Erythroblast (primary cell): Measurements from ENCODE around the gene VSIG10.

Source experiments
- GATA1 ChIP-seq: IDR thresholded peaks from 2 replicates; pipeline ENCODE4 v1.6.1; 2011; ENCODE audit warnings: low read depth, mild to moderate bottlenecking, control low read depth, low read length, moderate library complexity
- POLR2A ChIP-seq: IDR thresholded peaks from 2 replicates; pipeline ENCODE4 v1.6.1; 2011; ENCODE audit warnings: mild to moderate bottlenecking, low read length

GRCh38 chr12:118102609-118103008 is 1.2 kb downstream of the VSIG10 start:
- TF ChIP-seq POLR2A (no peak), GATA1 (no peak)
